ENCODE data around the gene CARD9. TPM values are rescaled to one million over a fixed set of nuclear protein-coding genes. Genes with fewer than 3 reads are reported as not detected.
A peak's percentile ranks its signal among the peaks of the same experiment; 100 is the strongest.

Gene CARD9
- total and polyA plus RNA-seq, 11 donors = 0.30 to 7.1 (median 0.77) TPM

GRCh38 chr9:136318111-136318775 lies 55.2 kb downstream of the CARD9 start:
- Histone ChIP-seq H3K4me3 (no peak overlapping the region), H3K9me3 (peaks cover 0 to 21% (median 4%) of the 10 kb centered on the region in 12 donors), H3K36me3 (no peaks in the 10 kb centered on the region), H3K27ac (no peak overlapping the region), H3K27me3 (no peaks in the 10 kb centered on the region), H3K4me1 (no peaks in the 10 kb centered on the region)
- WGBS, 4 donors = 76 to 89% (median 80%) methylated on average over 7 to 21 of the region's 21 CpGs
- intact Hi-C loops (cut with DNase I) = no loop called here
- no peak for TF ChIP-seq CTCF (IDR thresholded peaks at IDR 0.05)
- no peak for TF ChIP-seq POLR2A (IDR thresholded peaks at IDR 0.05)
- ATAC-seq (no peak), DNase-seq (peak in 1 of 5 donors; percentile 22)

GRCh38 chr9:136317695-136318094 lies 55.8 kb downstream of the CARD9 start:
- 86 to 92% (median 90%) methylated on average over 13 to 16 of the region's 16 CpGs for WGBS, 4 donors
- TF ChIP-seq POLR2A (IDR thresholded peaks at IDR 0.05) = no peak
- TF ChIP-seq CTCF (IDR thresholded peaks at IDR 0.05) = no peak
- Histone ChIP-seq H3K4me3 (no peak overlapping the region), H3K27me3 (no peaks in the 10 kb centered on the region), H3K9me3 (peaks cover 0 to 21% (median 4%) of the 10 kb centered on the region in 12 donors), H3K36me3 (no peaks in the 10 kb centered on the region), H3K27ac (no peak overlapping the region), H3K4me1 (no peaks in the 10 kb centered on the region)
- no peak for ATAC-seq
- intact Hi-C loops (cut with DNase I) = no loop called here
- no peak for DNase-seq

- Histone ChIP-seq H3K36me3 (no peaks in the 10 kb centered on the region), H3K9me3 (peaks cover 0 to 21% (median 4%) of the 10 kb centered on the region in 12 donors), H3K4me1 (no peaks in the 10 kb centered on the region), H3K27ac (no peak overlapping the region), H3K4me3 (no peak overlapping the region), H3K27me3 (no peaks in the 10 kb centered on the region)
- intact Hi-C loops (cut with DNase I) = no loop called here
- WGBS, 4 donors = 80 to 91% (median 85%) methylated on average over 6 to 13 of the region's 13 CpGs
- no peak for DNase-seq
- TF ChIP-seq CTCF (IDR thresholded peaks at IDR 0.05) (no peak), POLR2A (IDR thresholded peaks at IDR 0.05) (no peak)
- no peak for ATAC-seq
These were observed 56.4 kb downstream of the CARD9 start for GRCh38 chr9:136316896-136317676.

GRCh38 chr9:136316271-136316751 lies 57.2 kb downstream of the CARD9 start:
- H3K4me3 ChIP-seq = no peak overlapping the region
- no peak for DNase-seq
- WGBS, 4 donors = 93 to 96% (median 95%) methylated on average over 22 to 23 of the region's 23 CpGs
- intact Hi-C loops (cut with DNase I) = no loop called here
- peaks cover 0 to 18% (median 4%) of the 10 kb centered on the region in 12 donors for H3K9me3 ChIP-seq
- TF ChIP-seq CTCF (IDR thresholded peaks at IDR 0.05) (no peak), POLR2A (IDR thresholded peaks at IDR 0.05) (no peak)
- no peaks in the 10 kb centered on the region for H3K4me1 ChIP-seq
- ATAC-seq = no peak
- H3K27ac ChIP-seq = no peak overlapping the region
- H3K36me3 ChIP-seq = no peaks in the 10 kb centered on the region
- peaks cover 0 to 6% (median 0%) of the 10 kb centered on the region in 9 donors for H3K27me3 ChIP-seq

All from heart left ventricle (tissue), 16 donors.